Fibroblast of lung (primary cell): ENCODE data around the gene BIN1. TPM values are rescaled to one million over a fixed set of nuclear protein-coding genes. Genes with fewer than 3 reads are reported as not detected.

ENCODE experiments used
- DNase-seq, 2 donors: peaks; one replicate each; pipeline versions ENCODE4 v3.0.0 to v3.0.0-alpha.2; 2010; ENCODE audit warnings: low read depth in 2 of 2
- H2AFZ ChIP-seq: 2 replicates; pipeline ENCODE4 v1.5.1; 2012; ENCODE audit warnings: low read length, control low read depth, inconsistent platforms
- H3K27ac ChIP-seq: 2 replicates; pipeline ENCODE4 v1.5.1; 2011; ENCODE audit warnings: low read length, control low read depth; ENCODE audit not compliant: insufficient read depth
- H3K27me3 ChIP-seq: 2 replicates; pipeline ENCODE4 v1.5.1; 2011; ENCODE audit warnings: mild to moderate bottlenecking, low read length; ENCODE audit not compliant: control insufficient read depth, insufficient read depth
- H3K36me3 ChIP-seq: 2 replicates; pipeline ENCODE4 v1.5.1; 2011; ENCODE audit warnings: low read length; ENCODE audit not compliant: control insufficient read depth, insufficient read depth
- H3K4me1 ChIP-seq: 2 replicates; pipeline ENCODE4 v1.5.1; 2011; ENCODE audit warnings: low read length; ENCODE audit not compliant: control insufficient read depth, insufficient read depth; ENCODE audit errors: extremely low read depth
- H3K4me2 ChIP-seq: 2 replicates; pipeline ENCODE4 v1.5.1; 2011; ENCODE audit warnings: low read length, control low read depth; ENCODE audit not compliant: insufficient read depth; ENCODE audit errors: extremely low read depth
- H3K4me3 ChIP-seq, 4 experiments: fragments of 200-600 bp in 1 of 4; sonication (generic) in 1 of 4; replicated peaks in 1 of 4; 2 replicates each; pipeline ENCODE4 v1.5.1; 2011 to 2016; ENCODE audit warnings: low read length in 4 of 4, low read depth in 3 of 4, mild to moderate bottlenecking in 3 of 4, control low read depth in 2 of 4, inconsistent platforms in 1 of 4, mixed read lengths in 1 of 4; ENCODE audit not compliant: insufficient read depth in 1 of 4; ENCODE audit errors: control extremely low read depth in 1 of 4
- H3K79me2 ChIP-seq: 2 replicates; pipeline ENCODE4 v1.5.1; 2012; ENCODE audit warnings: mild to moderate bottlenecking, low read length, inconsistent platforms; ENCODE audit not compliant: control insufficient read depth, insufficient read depth
- H3K9ac ChIP-seq: 2 replicates; pipeline ENCODE4 v1.5.1; 2011; ENCODE audit warnings: mild to moderate bottlenecking, low read length, control low read depth; ENCODE audit not compliant: insufficient read depth
- H3K9me3 ChIP-seq: 2 replicates; pipeline ENCODE4 v1.5.1; 2012; ENCODE audit warnings: low read depth, low read length; ENCODE audit not compliant: control insufficient read depth, insufficient read depth
- H4K20me1 ChIP-seq: 2 replicates; pipeline ENCODE4 v1.5.1; 2011; ENCODE audit warnings: low read length; ENCODE audit not compliant: control insufficient read depth, insufficient read depth; ENCODE audit errors: extremely low read depth
- EZH2 ChIP-seq: IDR thresholded peaks from 2 replicates; pipeline ENCODE4 v1.5.1; 2012; ENCODE audit warnings: low read length, control low read depth, mild to moderate bottlenecking; ENCODE audit errors: missing control alignments
- polyA plus RNA-seq, 2 donors: library from polyadenylated mRNA; depleted of rRNA in 1 of 2; stranded (reverse) in 1 of 2; unstranded in 1 of 2; fragments of >200 nt; gene quantifications; 2 replicates each; pipeline ENCODE4 v1.2.1, GENCODE V29; 2011 to 2012; ENCODE audit warnings: missing spikeins in 1 of 2
- total RNA-seq: library from RNA; depleted of rRNA; stranded (reverse); fragments of >200 nt; gene quantifications from 2 replicates; pipeline ENCODE4 v1.2.1, GENCODE V29; 2014
- TF ChIP-seq, protein P1 (sequence below), 2 donors: IDR thresholded peaks in 1 of 2; conservative IDR thresholded peaks in 1 of 2; 1 replicate in 1 of 2; 2 replicates in 1 of 2; pipeline ENCODE4 v1.5.1; 2011 to 2012; ENCODE audit warnings: low read length in 2 of 2, control low read depth in 1 of 2, inconsistent platforms in 1 of 2, low read depth in 1 of 2, mild to moderate bottlenecking in 1 of 2

The BIN1 gene
- total and polyA plus RNA-seq, 2 donors (not counting 1 experiment from before 2014, with no cell fraction given) = 17.3 to 68.7 TPM

GRCh38 chr2:127142663-127143630, 36.0 kb upstream of the BIN1 start:
- no peak for TF ChIP-seq EZH2
- TF ChIP-seq, protein P1, sequence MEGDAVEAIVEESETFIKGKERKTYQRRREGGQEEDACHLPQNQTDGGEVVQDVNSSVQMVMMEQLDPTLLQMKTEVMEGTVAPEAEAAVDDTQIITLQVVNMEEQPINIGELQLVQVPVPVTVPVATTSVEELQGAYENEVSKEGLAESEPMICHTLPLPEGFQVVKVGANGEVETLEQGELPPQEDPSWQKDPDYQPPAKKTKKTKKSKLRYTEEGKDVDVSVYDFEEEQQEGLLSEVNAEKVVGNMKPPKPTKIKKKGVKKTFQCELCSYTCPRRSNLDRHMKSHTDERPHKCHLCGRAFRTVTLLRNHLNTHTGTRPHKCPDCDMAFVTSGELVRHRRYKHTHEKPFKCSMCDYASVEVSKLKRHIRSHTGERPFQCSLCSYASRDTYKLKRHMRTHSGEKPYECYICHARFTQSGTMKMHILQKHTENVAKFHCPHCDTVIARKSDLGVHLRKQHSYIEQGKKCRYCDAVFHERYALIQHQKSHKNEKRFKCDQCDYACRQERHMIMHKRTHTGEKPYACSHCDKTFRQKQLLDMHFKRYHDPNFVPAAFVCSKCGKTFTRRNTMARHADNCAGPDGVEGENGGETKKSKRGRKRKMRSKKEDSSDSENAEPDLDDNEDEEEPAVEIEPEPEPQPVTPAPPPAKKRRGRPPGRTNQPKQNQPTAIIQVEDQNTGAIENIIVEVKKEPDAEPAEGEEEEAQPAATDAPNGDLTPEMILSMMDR (conservative IDR thresholded peaks at IDR 0.05 in 1 of 2, IDR thresholded peaks at IDR 0.05 in 1 of 2; ENCODE audit: low read depth in 1 of 2, low read length in 2 of 2) = peak in 1 of 2 donors; percentile 4

DNA sequence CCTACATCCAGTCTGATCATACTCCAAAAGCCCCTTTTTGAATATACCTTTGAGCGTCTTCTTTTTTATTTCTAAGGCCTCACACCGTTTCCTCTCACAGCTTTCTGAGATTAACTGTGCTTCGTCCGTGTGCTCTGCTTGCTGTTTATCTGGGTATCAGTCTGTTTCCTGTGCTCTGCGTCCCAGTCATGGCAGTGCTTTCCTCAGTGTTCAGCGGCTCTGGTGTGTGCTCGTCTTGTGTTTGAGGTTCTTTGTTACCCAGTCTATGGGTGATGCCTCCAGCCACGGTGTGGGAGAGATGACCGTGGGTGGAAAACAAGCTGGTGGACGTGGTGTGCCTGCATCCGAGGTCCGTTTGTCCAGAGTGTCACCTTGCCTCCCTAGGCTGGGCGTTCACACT, 33.6 kb upstream of the BIN1 start:
- H3K4me3 ChIP-seq = no peak overlapping the region
- no peak overlapping the region for H3K4me2 ChIP-seq
- no peaks in the 10 kb centered on the region for H4K20me1 ChIP-seq
- no peak overlapping the region for H3K9ac ChIP-seq
- TF ChIP-seq, protein P1 (conservative IDR thresholded peaks at IDR 0.05 in 1 of 2, IDR thresholded peaks at IDR 0.05 in 1 of 2; ENCODE audit: low read depth in 1 of 2, low read length in 2 of 2) = no peak
- TF ChIP-seq EZH2 = no peak
- no peak overlapping the region for H2AFZ ChIP-seq
- H3K36me3 ChIP-seq = no peaks in the 10 kb centered on the region
- H3K4me1 ChIP-seq = peaks cover 7% of the 10 kb centered on the region
- peaks cover 8% of the 10 kb centered on the region for H3K27me3 ChIP-seq
- no peaks in the 10 kb centered on the region for H3K9me3 ChIP-seq
- H3K79me2 ChIP-seq = no peaks in the 10 kb centered on the region
- H3K27ac ChIP-seq = no peak overlapping the region
- DNase-seq = no peak

More at GRCh38 chr2:127142663-127143630, 36.0 kb upstream of the BIN1 start:
- Histone ChIP-seq H3K27ac (no peak overlapping the region), H3K9me3 (no peaks in the 10 kb centered on the region), H3K36me3 (no peaks in the 10 kb centered on the region), H3K4me3 (no peak overlapping the region), H3K9ac (no peak overlapping the region), H3K27me3 (peaks cover 4% of the 10 kb centered on the region), H2AFZ (no peak overlapping the region), H3K4me1 (peaks cover 9% of the 10 kb centered on the region), H3K79me2 (no peaks in the 10 kb centered on the region), H4K20me1 (no peaks in the 10 kb centered on the region), H3K4me2 (no peak overlapping the region)
- no peak for DNase-seq

DNA sequence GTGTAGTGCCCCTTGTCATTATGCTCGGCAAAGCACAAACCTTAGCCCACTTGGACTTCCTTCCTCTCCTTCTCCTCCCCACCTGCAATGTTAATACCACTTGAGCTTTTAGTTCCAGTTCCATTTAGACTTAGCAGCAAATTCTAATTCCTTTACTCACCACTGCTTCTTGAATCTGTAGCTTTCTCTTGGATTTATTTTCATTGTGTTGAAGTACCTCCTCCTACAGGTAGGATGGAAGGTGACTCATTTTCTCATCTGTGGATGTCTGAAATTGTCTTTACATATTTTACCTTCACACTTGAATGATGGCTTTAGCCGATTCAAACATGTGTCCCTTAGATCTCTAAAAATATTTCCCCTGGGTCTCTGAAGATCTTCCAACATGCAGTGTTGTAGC, 32.8 kb upstream of the BIN1 start:
- H3K4me2 ChIP-seq = no peak overlapping the region
- no peak overlapping the region for H3K9ac ChIP-seq
- no peaks in the 10 kb centered on the region for H3K9me3 ChIP-seq
- no peaks in the 10 kb centered on the region for H3K36me3 ChIP-seq
- H2AFZ ChIP-seq = no peak overlapping the region
- H3K4me3 ChIP-seq = no peak overlapping the region
- no peak for TF ChIP-seq EZH2
- TF ChIP-seq, protein P1 (conservative IDR thresholded peaks at IDR 0.05 in 1 of 2, IDR thresholded peaks at IDR 0.05 in 1 of 2; ENCODE audit: low read depth in 1 of 2, low read length in 2 of 2) = no peak
- H4K20me1 ChIP-seq = no peaks in the 10 kb centered on the region
- peaks cover 7% of the 10 kb centered on the region for H3K4me1 ChIP-seq
- no peaks in the 10 kb centered on the region for H3K79me2 ChIP-seq
- H3K27me3 ChIP-seq = peaks cover 13% of the 10 kb centered on the region
- no peak overlapping the region for H3K27ac ChIP-seq
- no peak for DNase-seq
